NCI-H82 (cell line): ENCODE measurements around the gene LOXHD1.
A peak's percentile ranks its signal among the peaks of the same experiment; 100 is the strongest.

Experiments used
- DNase-seq: peaks from one replicate; lab custom pipeline; 2025; lab: John Stamatoyannopoulos, UW

The LOXHD1 gene

DNA sequence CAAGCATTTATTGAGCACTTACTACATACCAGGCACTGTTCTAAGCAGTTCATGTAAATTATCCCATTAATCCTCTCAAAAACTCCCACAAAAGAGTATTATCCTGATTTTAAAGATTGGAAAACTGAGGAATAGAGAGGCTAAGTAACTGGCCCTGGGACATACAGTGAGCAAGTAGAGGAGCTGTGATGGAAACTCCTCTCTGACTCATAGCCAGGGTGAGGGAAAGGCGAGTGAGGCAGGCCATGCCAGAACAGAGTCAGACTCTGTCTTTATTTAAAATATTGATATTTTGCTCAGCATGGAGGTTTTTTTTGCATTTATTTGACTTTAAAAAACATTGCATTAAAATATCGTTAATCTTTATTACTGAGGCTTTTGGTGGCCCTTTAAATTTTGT lies 208.0 kb downstream of the LOXHD1 start:
- DNase-seq = no peak

DNA sequence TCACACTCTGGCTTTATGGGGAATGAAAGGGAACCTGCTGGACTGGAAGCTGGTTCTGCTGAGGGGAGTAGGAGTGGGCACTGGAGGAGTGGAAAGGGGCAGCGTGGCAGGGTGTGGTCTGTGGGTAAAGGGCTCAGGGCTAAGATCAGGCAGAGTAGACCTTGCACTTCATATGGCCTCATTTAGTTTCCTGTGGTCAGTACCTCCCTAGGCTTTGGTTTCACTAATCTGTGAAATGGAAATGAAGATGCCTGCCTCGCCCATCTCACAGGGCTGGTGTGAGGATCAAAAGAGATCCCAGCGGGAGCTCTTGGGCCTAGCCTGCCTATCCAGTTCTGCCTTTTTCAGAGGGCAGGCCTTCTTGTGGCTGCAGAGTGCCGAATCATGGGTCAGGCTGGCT lies 208.7 kb downstream of the LOXHD1 start:
- no peak for DNase-seq

DNA sequence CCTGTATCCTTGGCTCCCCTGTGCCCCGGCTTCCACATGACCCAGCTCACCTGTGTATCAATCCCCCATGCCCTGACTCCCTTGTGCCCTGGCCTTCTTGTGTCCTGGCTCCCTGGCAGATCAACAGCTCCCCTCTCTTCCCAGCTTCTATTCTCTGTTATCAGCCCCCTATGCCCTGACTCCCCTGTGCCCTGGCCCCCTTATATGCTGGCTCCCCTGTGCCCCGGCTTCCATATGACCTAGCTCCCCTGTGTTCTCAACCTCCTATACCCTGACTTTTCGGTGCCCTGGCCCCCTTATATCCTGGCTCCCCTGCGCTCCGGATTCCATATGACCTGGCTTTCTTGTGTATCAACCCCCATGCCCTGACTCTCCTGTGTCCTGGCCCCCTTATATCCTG lies 209.2 kb downstream of the LOXHD1 start:
- DNase-seq = no peak

DNA sequence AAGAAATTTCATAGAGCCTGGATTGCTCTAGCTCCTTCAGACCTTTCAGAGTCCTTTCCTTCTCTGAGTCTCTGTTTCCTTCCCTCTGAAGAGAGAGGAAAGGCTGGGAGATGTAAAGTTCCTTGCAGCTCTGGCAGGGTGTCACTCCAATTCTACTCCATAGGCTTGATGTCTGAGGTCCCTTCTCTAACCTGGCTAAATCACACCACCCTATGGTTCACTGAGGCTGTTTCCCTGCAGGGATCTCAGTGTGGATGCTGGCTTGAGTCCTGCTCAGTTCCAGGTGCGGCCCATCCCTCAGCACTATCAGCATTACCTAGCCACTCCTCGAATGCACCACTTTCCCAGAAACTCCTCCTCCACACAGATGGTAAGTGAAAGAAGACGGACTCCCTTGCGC lies 209.7 kb downstream of the LOXHD1 start:
- DNase-seq = no peak

DNA sequence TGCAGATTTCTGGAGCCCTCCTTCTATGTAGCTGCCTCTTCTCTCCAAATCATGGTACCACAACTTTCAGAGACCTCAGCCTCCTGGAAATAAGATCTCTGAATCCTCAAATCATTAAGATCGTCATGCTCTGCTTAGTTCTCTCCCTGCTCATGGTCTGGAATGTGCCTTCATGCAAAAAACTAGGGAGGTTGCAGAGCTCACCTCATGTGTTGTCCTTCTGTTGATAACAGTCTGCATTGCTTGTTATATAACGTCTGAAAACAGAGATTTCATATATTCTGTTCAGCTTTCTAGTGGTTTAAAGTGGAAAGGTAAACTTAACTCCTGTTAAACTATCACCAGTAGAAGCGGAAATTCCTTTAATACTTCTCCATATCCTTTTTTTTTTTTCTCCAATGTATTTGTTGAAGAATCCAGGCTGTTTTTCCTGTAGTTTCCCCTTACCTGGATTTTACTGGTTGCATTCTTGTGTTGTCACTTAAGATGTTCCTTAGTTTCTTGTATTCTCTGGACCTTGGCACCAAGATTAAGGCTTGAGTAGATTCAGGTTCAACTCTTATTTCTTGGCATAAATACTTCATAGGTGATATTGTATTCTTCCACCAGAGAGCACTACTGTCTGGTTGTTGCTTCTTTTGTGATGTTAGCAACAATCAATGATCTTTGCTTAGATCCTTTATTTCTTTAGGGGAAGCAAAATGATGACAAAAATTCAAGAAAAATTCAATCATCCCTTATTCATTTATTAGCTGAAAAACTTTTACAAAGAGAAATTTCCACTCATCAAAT lies 211.3 kb downstream of the LOXHD1 start:
- no peak for DNase-seq

DNA sequence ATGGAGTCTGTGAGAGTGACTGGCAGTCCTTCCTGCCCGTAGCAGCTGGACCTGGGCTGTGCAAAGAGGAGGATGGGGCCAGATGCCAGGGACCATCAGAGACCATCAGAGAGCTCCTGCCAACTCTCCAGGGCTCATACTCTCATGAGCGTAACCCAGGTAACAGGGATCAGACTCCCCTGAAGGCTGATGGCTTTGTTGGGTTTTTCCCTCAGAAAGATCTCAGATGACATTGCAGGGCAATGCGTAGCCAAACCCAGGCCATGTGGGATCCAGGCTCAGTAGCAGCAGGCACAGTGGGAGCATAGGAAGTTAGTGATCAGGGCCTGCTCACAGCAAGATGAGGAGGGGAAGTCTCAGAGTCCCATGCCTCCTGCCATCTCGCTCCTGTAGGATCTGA lies 218.0 kb downstream of the LOXHD1 start:
- DNase-seq = no peak

DNA sequence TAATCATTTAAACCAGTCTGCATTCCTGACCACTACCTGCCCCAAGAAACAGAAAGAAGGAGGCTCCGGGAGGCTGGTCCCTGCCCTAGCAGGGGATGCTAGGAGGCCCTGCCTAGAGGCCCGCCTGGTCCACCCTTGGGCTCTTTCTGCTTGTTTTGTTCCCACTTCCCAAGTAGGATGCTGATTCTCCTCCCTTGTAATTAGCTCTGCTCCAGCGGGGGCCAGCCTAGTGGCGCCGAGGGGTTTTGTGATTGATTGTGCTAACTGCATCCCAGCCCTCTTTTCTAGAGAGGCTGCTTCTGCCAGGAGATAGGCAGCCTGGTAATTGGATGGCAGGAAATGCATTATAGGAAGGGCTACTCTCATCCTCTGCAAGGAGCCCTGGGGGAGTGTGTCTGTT lies 220.0 kb downstream of the LOXHD1 start:
- DNase-seq = no peak

DNA sequence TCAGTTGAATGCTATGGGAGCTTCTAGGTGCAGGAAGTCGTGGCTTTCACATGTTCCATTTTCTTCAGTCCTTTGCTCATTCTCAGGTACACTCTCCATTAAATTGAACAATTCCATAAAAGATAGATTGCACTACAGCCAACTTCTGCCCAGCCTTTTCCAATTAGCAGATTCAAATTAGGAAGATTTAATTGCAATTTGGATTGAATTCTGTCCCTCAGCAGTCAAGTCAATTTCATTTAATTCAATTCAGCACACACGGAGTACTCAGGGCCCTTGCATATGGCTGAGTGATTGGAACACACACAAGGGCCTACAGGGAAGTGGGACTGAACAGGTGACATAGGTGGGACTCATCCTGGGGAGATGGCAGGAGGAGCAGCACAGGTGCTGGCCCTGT lies 220.4 kb downstream of the LOXHD1 start:
- DNase-seq = no peak

DNA sequence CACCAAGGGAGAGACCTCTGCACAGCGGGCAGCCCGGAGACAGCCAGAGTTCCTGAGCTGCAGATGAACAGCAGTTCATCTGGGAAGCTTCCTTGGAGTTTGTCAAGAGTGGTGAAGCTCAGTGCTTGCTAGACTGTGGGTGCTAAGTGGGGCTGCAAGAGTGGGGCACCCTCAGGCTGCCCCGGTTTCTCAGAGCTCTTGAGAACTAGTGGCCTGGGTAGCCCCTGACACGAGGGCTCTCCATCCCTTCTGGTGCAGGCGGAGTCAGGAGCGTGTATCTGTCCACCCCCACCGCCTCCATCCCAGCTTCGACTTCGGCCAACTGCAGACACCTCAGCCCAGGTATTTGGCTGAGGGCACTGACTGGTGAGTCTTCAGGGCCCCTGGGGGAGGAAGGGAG lies 222.0 kb downstream of the LOXHD1 start:
- DNase-seq = no peak

DNA sequence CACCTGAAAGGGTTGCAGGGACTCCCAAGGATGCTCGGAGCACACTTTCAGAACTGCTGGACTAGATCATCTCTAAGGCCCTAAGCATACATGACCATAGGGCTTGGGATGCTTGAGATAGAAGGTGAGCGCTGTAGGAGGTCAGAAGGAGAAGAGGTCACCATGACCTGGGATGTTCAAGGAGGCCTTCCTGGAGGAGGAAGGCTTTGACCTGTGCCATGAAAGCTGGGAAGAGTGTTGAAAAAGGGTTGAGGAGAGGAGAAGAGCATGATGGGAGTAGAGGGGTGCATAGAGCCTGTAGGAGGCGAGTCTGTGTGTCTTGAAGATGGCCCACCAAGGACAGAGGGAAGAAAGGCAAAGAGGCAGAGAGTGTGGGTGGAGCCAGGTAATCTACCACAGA lies 222.4 kb downstream of the LOXHD1 start:
- no peak for DNase-seq

DNA sequence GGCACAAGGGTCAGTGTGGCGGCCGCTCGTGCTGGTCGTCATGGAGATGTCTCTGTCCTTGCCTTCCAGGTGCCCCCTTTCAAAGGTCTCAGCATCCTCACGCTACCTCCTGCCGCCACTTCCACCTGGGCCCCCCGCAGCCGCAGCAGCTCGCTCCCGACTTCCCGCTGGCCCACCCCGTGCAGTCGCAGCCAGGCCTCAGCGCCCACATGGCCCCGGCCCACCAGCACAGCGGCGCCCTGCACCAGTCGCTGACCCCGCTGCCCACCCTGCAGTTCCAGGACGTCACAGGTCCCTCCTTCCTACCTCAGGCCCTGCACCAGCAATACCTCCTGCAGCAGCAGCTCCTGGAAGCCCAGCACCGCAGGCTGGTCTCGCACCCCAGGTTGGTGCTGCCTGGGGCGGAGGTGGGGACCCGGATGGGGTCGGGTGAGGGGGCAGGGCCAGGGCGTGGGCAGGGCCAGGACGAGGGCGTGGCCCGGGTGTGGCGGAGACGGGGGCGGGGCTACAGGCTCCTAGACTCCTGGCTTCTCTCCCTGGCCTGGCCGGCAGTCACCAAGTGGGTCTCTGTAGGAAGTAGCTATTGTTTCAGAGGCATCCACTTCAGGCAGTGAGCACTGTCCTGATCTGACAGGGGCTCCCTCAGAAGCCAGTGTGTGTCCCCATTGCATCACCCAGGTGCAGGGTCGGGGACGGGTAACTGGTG lies 223.7 kb downstream of the LOXHD1 start:
- no peak for DNase-seq

DNA sequence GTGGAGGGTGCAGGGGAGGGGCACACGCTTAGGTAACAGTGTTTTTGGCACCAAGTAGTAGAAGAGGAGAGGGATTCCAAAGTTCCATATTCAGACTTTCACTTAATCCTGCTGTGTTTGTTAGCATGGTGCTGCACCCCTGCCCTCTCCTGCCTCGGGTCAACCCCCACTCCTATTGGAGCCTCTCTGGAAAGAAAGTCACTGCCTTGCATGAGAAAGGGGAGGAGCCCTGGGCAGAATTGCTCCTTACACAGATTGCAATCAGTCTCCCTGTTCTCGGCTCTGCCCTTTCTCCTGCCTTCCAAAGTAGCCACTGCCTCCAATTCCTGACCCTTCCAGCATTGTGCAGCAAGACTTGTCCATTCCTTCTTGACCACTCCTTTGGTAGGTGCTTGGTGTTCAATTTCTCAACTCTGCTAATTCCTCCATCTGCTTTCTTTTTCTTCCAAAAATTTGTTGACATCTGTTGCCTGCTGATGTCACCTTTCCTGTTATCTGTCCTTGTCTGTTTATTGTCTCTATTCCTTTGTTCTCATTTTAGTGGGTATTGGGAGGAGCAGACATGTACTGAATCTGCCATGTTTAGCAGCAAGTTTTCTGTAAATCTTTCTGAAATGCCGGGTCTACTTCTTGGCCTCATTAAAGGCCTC lies 225.4 kb downstream of the LOXHD1 start:
- DNase-seq = no peak

DNA sequence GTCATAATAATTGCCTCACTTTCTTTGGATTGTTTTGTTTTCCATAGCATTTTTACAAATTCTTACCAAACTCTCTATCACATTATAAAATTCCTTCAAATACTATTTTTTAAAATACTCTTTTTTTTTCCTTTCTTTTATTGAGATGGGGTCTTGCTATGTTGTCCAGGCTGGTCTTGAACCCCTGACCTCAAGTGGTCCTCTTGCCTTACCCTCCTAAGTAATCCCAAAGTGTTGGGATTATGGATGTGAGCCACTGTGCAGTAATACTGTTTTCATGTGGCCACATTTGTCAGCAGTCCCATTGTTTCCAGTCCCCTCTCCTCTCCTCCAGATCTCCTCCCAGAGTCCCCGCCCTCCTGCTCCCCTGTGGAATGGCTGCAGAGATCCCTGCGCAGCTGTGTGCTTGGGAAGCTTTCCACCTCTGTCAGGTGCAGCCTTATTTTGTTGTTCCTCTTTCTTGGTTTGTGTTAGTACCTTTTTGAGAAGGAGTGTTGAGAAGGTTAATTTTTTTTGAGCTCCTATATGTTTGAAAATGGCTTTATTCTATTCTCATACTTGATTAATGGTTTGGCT lies 227.3 kb downstream of the LOXHD1 start:
- peak; percentile 31 for DNase-seq

DNA sequence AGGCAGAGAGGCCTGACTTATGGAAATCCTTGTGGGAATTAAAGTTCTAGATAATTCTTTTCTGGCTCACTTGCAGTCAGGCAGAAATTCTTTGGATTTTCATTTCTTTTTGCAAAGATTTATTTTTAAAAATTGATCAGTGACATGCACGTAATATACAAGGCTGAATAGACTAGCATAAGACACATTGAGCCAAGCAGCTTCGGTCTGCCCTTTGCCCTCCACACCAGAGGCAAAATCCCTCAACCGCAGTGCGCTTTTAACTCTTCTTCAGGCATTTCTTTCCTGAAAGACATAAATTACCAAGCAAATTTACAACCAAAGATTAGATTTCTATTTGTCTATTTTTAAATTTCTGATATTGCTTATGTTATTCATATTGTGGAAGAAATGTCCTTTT lies 227.9 kb downstream of the LOXHD1 start:
- no peak for DNase-seq

DNA sequence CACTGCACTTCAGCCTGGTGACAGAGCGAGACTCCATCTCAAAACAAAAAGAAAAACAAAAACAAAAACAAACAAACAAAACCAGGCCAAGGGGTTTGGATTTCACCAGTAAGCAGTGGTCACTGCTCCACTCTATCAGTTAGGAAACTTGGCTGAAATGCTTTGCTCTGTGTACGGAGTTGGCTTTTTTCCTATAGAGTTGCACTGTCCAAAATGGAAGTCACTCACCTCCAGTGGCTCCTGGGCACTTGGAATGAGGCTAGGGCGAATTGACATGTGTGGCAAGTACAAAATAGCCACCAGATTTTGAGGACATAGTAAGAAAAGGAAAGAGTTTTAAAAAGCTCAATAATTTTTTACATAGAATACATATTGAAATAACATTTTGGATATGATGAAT lies 228.7 kb downstream of the LOXHD1 start:
- DNase-seq = no peak

DNA sequence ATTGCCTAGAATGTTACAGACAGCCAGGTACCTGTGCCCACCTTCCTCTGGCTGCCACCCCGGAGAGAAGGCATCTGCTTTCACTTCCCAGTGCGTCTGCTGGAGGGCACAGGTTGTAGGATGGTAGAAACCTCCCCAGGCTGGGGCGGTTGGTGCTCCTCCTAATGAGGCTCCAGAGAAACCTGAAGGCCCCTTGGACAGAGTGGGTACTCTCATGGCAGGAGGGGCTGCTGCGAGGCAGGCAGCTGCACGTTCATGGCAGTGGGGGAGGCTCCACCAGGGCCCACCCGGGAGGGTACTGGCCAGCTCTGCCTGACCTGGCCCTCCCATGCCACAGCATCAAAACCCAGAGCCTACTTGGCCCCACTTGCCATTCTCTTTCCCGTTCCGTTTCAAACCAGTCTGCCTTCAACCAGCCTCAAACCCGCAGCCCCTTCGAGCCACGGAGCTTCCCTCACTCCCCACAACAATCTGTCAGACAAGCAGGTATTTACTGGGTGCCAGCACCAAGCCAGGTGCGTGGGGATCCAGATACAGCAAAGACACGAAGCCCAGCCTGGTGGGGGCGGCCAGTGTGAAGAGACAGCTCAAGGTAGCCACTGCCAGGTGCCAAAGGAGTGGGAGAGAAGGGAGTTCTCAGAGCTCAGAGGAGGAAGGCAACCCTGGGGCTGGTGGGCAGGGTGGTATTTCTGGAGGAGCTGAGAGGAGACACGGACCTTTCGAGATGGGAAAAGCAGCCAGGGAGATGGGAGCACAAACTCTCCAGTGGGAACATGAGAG lies 229.6 kb downstream of the LOXHD1 start:
- no peak for DNase-seq
